GM12878 (cell line): ENCODE data around the gene TNFRSF9.

Experiments
- CEBPB ChIP-seq, 2 experiments: fragments of 150-350 bp in 1 of 2; IDR thresholded peaks; 2 replicates each; pipeline ENCODE4 v1.6.1; 2012 to 2014; ENCODE audit warnings: low read depth in 2 of 2, low read length in 2 of 2, borderline replicate concordance in 1 of 2, inconsistent platforms in 1 of 2
- EP300 ChIP-seq, 2 experiments: fragments of 150-350 bp in 1 of 2; IDR thresholded peaks; 2 replicates each; pipeline ENCODE4 v1.6.1; 2011 to 2012; ENCODE audit warnings: low read depth in 2 of 2, low read length in 2 of 2, borderline replicate concordance in 1 of 2, improper control_type of control experiment in 1 of 2, inconsistent platforms in 1 of 2; ENCODE audit not compliant: control insufficient read depth in 1 of 2
- JUNB ChIP-seq: IDR thresholded peaks from 2 replicates; pipeline ENCODE4 v1.6.1; 2016; ENCODE audit warnings: antibody characterized with exemption, mild to moderate bottlenecking
- MYC ChIP-seq: IDR thresholded peaks from 2 replicates; pipeline ENCODE4 v1.6.1; 2011; ENCODE audit warnings: mild to moderate bottlenecking, low read length, moderate library complexity, inconsistent platforms; ENCODE audit not compliant: insufficient read depth, insufficient replicate concordance, insufficient read length, severe bottlenecking
- NFXL1 ChIP-seq: fragments of 450-650 bp; IDR thresholded peaks from 2 replicates; pipeline ENCODE4 v1.6.1; 2017; ENCODE audit warnings: antibody characterized with exemption, mild to moderate bottlenecking, borderline replicate concordance
- POLR2AphosphoS5 ChIP-seq: IDR thresholded peaks from 2 replicates; pipeline ENCODE4 v1.6.1; 2011; ENCODE audit warnings: mild to moderate bottlenecking, low read length, inconsistent platforms
- RFX5 ChIP-seq: IDR thresholded peaks from 2 replicates; pipeline ENCODE4 v1.6.1; 2011; ENCODE audit warnings: low read depth, low read length, improper control_type of control experiment
- YY1 ChIP-seq: IDR thresholded peaks from 2 replicates; pipeline ENCODE4 v1.6.1; 2011; ENCODE audit warnings: low read depth, mild to moderate bottlenecking, low read length
- ZNF217 ChIP-seq: fragments of 450-650 bp; IDR thresholded peaks from 2 replicates; pipeline ENCODE4 v1.6.1; 2017; ENCODE audit warnings: antibody characterized with exemption, mild to moderate bottlenecking
- TF ChIP-seq, protein P1 (sequence below): IDR thresholded peaks from 2 replicates; pipeline ENCODE4 v1.6.1; 2012; ENCODE audit warnings: low read depth, low read length, improper control_type of control experiment
- TF ChIP-seq, protein P2 (sequence below), 3 experiments: IDR thresholded peaks in 2 of 3; conservative IDR thresholded peaks in 1 of 3; 2 replicates each; pipeline ENCODE4 v1.5.1; 2011; ENCODE audit warnings: low read depth in 3 of 3, low read length in 3 of 3, mild to moderate bottlenecking in 3 of 3, control low read depth in 2 of 3, moderate library complexity in 2 of 3, inconsistent platforms in 1 of 3, mixed read lengths in 1 of 3; ENCODE audit not compliant: control insufficient read depth in 2 of 3, insufficient read depth in 1 of 3; ENCODE audit errors: extremely low read depth in 1 of 3
- TF ChIP-seq, protein P3 (sequence below): fragments of 450-650 bp; IDR thresholded peaks from 2 replicates; pipeline ENCODE4 v1.6.1; 2018; ENCODE audit warnings: mild to moderate bottlenecking, low read depth, moderate library complexity; ENCODE audit not compliant: partially characterized antibody

DNA sequence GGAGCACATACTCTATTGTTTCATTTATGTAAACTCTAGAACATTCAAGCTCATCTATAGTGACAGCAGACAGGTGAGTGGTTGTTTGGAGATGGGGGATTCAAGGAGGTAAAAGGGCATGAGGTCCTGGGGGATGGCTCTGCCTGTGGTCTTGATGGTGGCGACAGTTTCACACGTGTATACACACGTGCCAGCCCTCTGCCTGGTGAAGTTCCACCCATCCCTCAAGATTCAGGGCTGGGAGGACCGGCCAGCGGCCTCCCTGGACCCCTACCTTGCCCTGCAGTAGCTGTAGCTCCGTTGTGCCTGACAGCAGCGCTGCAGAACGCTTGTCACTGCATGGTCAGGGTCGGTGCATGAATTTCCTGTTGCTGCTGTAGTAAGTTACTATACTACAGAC lies 48.8 kb downstream of the TNFRSF9 start:
- TF ChIP-seq EP300 (IDR thresholded peaks at IDR 0.05; ENCODE audit: borderline replicate concordance in 1 of 2, control insufficient read depth in 1 of 2, low read depth in 2 of 2, low read length in 2 of 2), result no peak
- no peak for TF ChIP-seq CEBPB (IDR thresholded peaks at IDR 0.05; ENCODE audit: borderline replicate concordance in 1 of 2, low read depth in 2 of 2, low read length in 2 of 2)
- TF ChIP-seq POLR2AphosphoS5, result no peak
- TF ChIP-seq RFX5, result no peak
- TF ChIP-seq, protein P1, sequence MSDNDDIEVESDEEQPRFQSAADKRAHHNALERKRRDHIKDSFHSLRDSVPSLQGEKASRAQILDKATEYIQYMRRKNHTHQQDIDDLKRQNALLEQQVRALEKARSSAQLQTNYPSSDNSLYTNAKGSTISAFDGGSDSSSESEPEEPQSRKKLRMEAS, result no peak
- TF ChIP-seq ZNF217, result no peak
- TF ChIP-seq, protein P2, sequence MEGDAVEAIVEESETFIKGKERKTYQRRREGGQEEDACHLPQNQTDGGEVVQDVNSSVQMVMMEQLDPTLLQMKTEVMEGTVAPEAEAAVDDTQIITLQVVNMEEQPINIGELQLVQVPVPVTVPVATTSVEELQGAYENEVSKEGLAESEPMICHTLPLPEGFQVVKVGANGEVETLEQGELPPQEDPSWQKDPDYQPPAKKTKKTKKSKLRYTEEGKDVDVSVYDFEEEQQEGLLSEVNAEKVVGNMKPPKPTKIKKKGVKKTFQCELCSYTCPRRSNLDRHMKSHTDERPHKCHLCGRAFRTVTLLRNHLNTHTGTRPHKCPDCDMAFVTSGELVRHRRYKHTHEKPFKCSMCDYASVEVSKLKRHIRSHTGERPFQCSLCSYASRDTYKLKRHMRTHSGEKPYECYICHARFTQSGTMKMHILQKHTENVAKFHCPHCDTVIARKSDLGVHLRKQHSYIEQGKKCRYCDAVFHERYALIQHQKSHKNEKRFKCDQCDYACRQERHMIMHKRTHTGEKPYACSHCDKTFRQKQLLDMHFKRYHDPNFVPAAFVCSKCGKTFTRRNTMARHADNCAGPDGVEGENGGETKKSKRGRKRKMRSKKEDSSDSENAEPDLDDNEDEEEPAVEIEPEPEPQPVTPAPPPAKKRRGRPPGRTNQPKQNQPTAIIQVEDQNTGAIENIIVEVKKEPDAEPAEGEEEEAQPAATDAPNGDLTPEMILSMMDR (IDR thresholded peaks at IDR 0.05 in 2 of 3, conservative IDR thresholded peaks at IDR 0.05 in 1 of 3; ENCODE audit: control insufficient read depth in 2 of 3, extremely low read depth in 1 of 3, insufficient read depth in 1 of 3, low read depth in 3 of 3, low read length in 3 of 3), result no peak
- TF ChIP-seq YY1, result no peak
- TF ChIP-seq JUNB, result no peak
- no peak for TF ChIP-seq MYC
- TF ChIP-seq, protein P3, sequence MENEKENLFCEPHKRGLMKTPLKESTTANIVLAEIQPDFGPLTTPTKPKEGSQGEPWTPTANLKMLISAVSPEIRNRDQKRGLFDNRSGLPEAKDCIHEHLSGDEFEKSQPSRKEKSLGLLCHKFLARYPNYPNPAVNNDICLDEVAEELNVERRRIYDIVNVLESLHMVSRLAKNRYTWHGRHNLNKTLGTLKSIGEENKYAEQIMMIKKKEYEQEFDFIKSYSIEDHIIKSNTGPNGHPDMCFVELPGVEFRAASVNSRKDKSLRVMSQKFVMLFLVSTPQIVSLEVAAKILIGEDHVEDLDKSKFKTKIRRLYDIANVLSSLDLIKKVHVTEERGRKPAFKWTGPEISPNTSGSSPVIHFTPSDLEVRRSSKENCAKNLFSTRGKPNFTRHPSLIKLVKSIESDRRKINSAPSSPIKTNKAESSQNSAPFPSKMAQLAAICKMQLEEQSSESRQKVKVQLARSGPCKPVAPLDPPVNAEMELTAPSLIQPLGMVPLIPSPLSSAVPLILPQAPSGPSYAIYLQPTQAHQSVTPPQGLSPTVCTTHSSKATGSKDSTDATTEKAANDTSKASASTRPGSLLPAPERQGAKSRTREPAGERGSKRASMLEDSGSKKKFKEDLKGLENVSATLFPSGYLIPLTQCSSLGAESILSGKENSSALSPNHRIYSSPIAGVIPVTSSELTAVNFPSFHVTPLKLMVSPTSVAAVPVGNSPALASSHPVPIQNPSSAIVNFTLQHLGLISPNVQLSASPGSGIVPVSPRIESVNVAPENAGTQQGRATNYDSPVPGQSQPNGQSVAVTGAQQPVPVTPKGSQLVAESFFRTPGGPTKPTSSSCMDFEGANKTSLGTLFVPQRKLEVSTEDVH, result no peak
- TF ChIP-seq NFXL1, result no peak
